NT2/D1 (cell line): ENCODE results near the gene ATE1.
A peak's percentile ranks its signal among the peaks of the same experiment; 100 is the strongest.
"Not testable (repeated sequence)": the region's sequence is repeated elsewhere in the genome, so short reads cannot be mapped to it uniquely, and the experiment has no call there.

Experiments used
- DNase-seq: peaks from one replicate; pipeline ENCODE4 v3.0.0-alpha.2; 2011; ENCODE audit warnings: low read depth, low spot score
- H3K27me3 ChIP-seq: 2 replicates; pipeline ENCODE4 v1.6.0; 2011; ENCODE audit warnings: mild to moderate bottlenecking; ENCODE audit not compliant: insufficient read length, insufficient read depth
- H3K36me3 ChIP-seq: 2 replicates; pipeline ENCODE4 v1.6.1; 2011; ENCODE audit warnings: mild to moderate bottlenecking, low read length, mixed read lengths; ENCODE audit not compliant: insufficient read depth, insufficient read length
- H3K4me1 ChIP-seq: 2 replicates; pipeline ENCODE4 v1.5.1; 2011; ENCODE audit not compliant: insufficient read depth, insufficient read length
- H3K4me3 ChIP-seq: 2 replicates; pipeline ENCODE4 v1.5.1; 2011; ENCODE audit warnings: low read depth; ENCODE audit not compliant: insufficient read length
- H3K9ac ChIP-seq: 2 replicates; pipeline ENCODE4 v1.6.0; 2011; ENCODE audit warnings: low read depth; ENCODE audit not compliant: insufficient read length
- H3K9me3 ChIP-seq: 2 replicates; pipeline ENCODE4 v1.5.1; 2011; ENCODE audit warnings: mild to moderate bottlenecking, low read length; ENCODE audit not compliant: insufficient read depth
- SUZ12 ChIP-seq: IDR thresholded peaks from 2 replicates; pipeline ENCODE4 v1.6.1; 2011; ENCODE audit not compliant: insufficient read length, insufficient read depth; ENCODE audit errors: extremely low read depth
- YY1 ChIP-seq: IDR thresholded peaks from 2 replicates; pipeline ENCODE4 v1.6.1; 2011; ENCODE audit not compliant: insufficient read length, insufficient read depth
- ZNF274 ChIP-seq: IDR thresholded peaks from 2 replicates; pipeline ENCODE4 v1.6.1; 2011; ENCODE audit warnings: mild to moderate bottlenecking, low read depth, low read length

ATE1 gene

GRCh38 chr10:121927841-121928527 lies at the start of gene ATE1:
Gene ATE1 (minus strand): TSS chr10:121928031. CDS start chr10:121927949, 82 bp downstream.
- Histone ChIP-seq H3K9me3 (no peaks in the 10 kb centered on the region), H3K4me3 (peak within 1 kb of the TSS; percentile 82), H3K27me3 (no peaks in the 10 kb centered on the region), H3K36me3 (peaks cover 6% of the 10 kb centered on the region), H3K4me1 (no peaks in the 10 kb centered on the region), H3K9ac (peak within 1 kb of the TSS; percentile 94)
- TF ChIP-seq YY1 = peak; percentile 93
- TF ChIP-seq SUZ12 = no peak
- peak; percentile 88 for DNase-seq

DNA sequence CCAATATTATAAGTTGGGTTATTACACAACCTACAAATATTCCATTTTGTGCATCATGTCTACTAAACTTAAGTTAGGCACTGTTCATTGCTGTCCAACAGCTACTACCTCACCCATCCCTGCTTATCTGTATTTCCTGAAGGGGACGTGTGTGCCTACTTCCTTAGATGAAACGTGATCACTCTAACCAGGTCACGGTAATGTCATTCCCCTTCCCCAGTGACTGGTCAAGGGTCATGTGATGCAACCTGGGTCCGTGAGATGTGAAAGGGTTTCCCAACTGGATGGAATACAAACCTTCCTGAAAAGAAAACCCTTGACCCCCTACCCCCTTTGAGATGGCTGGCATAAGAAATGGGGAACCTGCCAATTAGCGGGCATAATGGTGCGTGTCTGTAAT lies 48.8 kb upstream of the ATE1 start:
- Histone ChIP-seq H3K4me1 (peaks cover 3% of the 10 kb centered on the region), H3K27me3 (no peaks in the 10 kb centered on the region), H3K4me3 (no peak overlapping the region), H3K36me3 (peaks cover 2% of the 10 kb centered on the region), H3K9ac (no peak overlapping the region), H3K9me3 (peaks cover 33% of the 10 kb centered on the region)
- no peak for DNase-seq
- TF ChIP-seq ZNF274 (no peak), SUZ12 (no peak), YY1 (no peak)

- no peak overlapping the region for H3K9ac ChIP-seq
- H3K36me3 ChIP-seq = peaks cover 9% of the 10 kb centered on the region
- no peak for DNase-seq
- H3K4me3 ChIP-seq = peak overlapping the region; percentile 73
- peaks cover 33% of the 10 kb centered on the region for H3K9me3 ChIP-seq
- peaks cover 3% of the 10 kb centered on the region for H3K4me1 ChIP-seq
- TF ChIP-seq ZNF274 = no peak
- TF ChIP-seq SUZ12 = no peak
- TF ChIP-seq YY1 = no peak
- H3K27me3 ChIP-seq = no peaks in the 10 kb centered on the region
Observed at GRCh38 chr10:121975295-121976086, 47.7 kb upstream of the ATE1 start.

- no peak for TF ChIP-seq ZNF274
- no peak for TF ChIP-seq SUZ12
- TF ChIP-seq YY1 = no peak
- peaks cover 3% of the 10 kb centered on the region for H3K4me1 ChIP-seq
- H3K9me3 ChIP-seq = peaks cover 33% of the 10 kb centered on the region
- H3K36me3 ChIP-seq = peaks cover 11% of the 10 kb centered on the region
- H3K27me3 ChIP-seq = no peaks in the 10 kb centered on the region
- peak within 1 kb of the TSS; percentile 73 for H3K4me3 ChIP-seq
- peak; percentile 58 for DNase-seq
- H3K9ac ChIP-seq = peak within 1 kb of the TSS; percentile 87
Observed at GRCh38 chr10:121974535-121975294, 46.9 kb upstream of the ATE1 start, which contains the start of gene NSMCE4A. Gene NSMCE4A (minus strand): TSS chr10:121975217. CDS start chr10:121975165, 52 bp downstream.

DNA sequence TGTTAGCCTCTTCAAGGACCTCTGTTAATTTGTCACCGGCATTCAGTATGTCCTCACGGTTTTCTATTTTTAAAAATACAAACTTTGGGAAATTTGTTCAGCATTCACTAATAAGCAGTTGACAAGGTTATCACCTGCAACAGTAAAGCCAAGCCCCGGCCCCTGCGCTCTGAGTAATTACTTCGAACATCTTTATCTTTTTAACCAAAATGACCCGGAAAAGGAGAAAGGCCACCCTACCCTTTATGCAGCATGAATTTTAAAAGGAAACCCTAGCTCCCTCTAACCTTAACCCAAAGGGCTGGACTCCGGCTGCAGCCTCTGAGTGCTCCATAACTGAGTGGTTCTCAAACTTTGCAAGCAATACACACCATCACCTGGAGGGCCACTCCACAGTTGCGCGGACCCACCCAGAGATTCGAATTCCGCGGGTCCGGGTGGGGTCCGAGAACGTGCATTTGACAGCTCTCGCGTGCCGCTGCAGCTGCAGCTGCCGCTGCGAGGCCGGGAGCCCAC lies 46.2 kb upstream of the ATE1 start:
- peak overlapping the region; percentile 87 for H3K9ac ChIP-seq
- H3K4me1 ChIP-seq = peaks cover 3% of the 10 kb centered on the region
- H3K4me3 ChIP-seq = peak overlapping the region; percentile 73
- TF ChIP-seq SUZ12 (no peak), YY1 (no peak), ZNF274 (no peak)
- H3K36me3 ChIP-seq = peaks cover 13% of the 10 kb centered on the region
- H3K9me3 ChIP-seq = peaks cover 33% of the 10 kb centered on the region
- no peaks in the 10 kb centered on the region for H3K27me3 ChIP-seq
- no peak for DNase-seq

- H3K4me3 ChIP-seq, DNase-seq, H3K9ac ChIP-seq, H3K27me3 ChIP-seq, H3K4me1 ChIP-seq, H3K9me3 ChIP-seq: not testable (repeated sequence)
- peaks cover 47% of the 10 kb centered on the region for H3K36me3 ChIP-seq
Observed at GRCh38 chr10:121969086-121969485, 41.3 kb upstream of the ATE1 start.

DNA sequence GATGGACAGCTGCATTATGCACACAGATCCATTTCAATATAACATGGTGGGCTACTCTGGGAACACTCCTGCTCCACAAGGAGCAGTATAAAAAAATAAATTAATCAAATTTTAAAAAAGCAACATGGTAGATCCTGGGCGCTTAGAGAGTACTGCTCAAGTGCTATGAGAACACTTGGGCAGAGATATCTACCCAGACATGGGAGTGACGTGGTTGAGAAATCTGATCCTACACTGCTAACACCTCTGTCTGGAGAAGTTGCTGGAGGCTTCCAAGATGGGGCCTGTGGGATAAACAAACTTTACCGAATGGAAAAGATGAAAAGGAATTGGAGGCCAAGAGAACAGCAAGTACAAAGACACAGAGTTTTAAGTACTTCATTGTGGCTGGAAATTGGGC lies 38.2 kb upstream of the ATE1 start:
- no peak for TF ChIP-seq SUZ12
- no peak for TF ChIP-seq ZNF274
- TF ChIP-seq YY1 = no peak
- H3K9me3 ChIP-seq = no peaks in the 10 kb centered on the region
- no peaks in the 10 kb centered on the region for H3K4me1 ChIP-seq
- no peaks in the 10 kb centered on the region for H3K27me3 ChIP-seq
- H3K4me3 ChIP-seq = no peak overlapping the region
- peaks cover 48% of the 10 kb centered on the region for H3K36me3 ChIP-seq
- H3K9ac ChIP-seq = no peak overlapping the region
- DNase-seq = no peak
